Activated B cell treated with CpG ODN at 0.5 μM for 24 hours (primary cell): ENCODE measurements around the gene MISP. TPM values are rescaled to one million over a fixed set of nuclear protein-coding genes. Genes with fewer than 3 reads are reported as not detected.
"Not testable (repeated sequence)": the region's sequence is repeated elsewhere in the genome, so short reads cannot be mapped to it uniquely, and the experiment has no call there.

Source experiments
- ATAC-seq: fragments of 200-7000 bp; cut with Tn5 transposase; one replicate; pipeline ENCODE4 v1.10.0; 2021; ENCODE audit warnings: low read depth, mild to moderate bottlenecking, moderate library complexity
- CTCF ChIA-PET: fragments of 350-600 bp; sonication (Branson Sonifier 250); formaldehyde crosslinking; loops from one replicate; lab custom pipeline; 2021; ENCODE audit warnings: antibody characterized with exemption; lab: Charles Lee
- POLR2A ChIA-PET: fragments of 350-600 bp; sonication (Branson Sonifier 250); formaldehyde crosslinking; loops from one replicate; lab custom pipeline; 2021; ENCODE audit warnings: antibody characterized with exemption; lab: Charles Lee
- DNase-seq: peaks from one replicate; pipeline ENCODE4 v3.0.0; 2022
- H3K27ac Mint-ChIP-seq: one replicate; pipeline ENCODE4 v1.8.0; 2020; ENCODE audit warnings: mixed read lengths
- H3K27me3 Mint-ChIP-seq: one replicate; pipeline ENCODE4 v1.8.0; 2021; ENCODE audit warnings: mixed read lengths
- H3K36me3 Mint-ChIP-seq: one replicate; pipeline ENCODE4 v1.8.0; 2021; ENCODE audit warnings: low read depth, mixed read lengths
- H3K4me1 Mint-ChIP-seq: one replicate; pipeline ENCODE4 v1.8.0; 2021; ENCODE audit warnings: mixed read lengths
- H3K4me3 Mint-ChIP-seq: one replicate; pipeline ENCODE4 v1.8.0; 2020; ENCODE audit warnings: mild to moderate bottlenecking, mixed read lengths
- H3K9me3 Mint-ChIP-seq: one replicate; pipeline ENCODE4 v1.8.0; 2020; ENCODE audit warnings: mixed read lengths
- intact Hi-C: fragments of 100-400 bp; cut with micrococcal nuclease; formaldehyde crosslinking; loops from one replicate; pipeline ENCODE4 v1.15.1; 2024
- total RNA-seq: library from RNA; stranded (reverse); gene quantifications from 2 replicates; pipeline ENCODE4 v1.2.3, GENCODE V29; 2022
- TF ChIP-seq, protein P1 (sequence below): fragments of 200-600 bp; IDR thresholded peaks from one replicate; pipeline ENCODE4 v1.8.0; 2022; ENCODE audit warnings: antibody characterized with exemption, mild to moderate bottlenecking

Gene MISP, protein sequence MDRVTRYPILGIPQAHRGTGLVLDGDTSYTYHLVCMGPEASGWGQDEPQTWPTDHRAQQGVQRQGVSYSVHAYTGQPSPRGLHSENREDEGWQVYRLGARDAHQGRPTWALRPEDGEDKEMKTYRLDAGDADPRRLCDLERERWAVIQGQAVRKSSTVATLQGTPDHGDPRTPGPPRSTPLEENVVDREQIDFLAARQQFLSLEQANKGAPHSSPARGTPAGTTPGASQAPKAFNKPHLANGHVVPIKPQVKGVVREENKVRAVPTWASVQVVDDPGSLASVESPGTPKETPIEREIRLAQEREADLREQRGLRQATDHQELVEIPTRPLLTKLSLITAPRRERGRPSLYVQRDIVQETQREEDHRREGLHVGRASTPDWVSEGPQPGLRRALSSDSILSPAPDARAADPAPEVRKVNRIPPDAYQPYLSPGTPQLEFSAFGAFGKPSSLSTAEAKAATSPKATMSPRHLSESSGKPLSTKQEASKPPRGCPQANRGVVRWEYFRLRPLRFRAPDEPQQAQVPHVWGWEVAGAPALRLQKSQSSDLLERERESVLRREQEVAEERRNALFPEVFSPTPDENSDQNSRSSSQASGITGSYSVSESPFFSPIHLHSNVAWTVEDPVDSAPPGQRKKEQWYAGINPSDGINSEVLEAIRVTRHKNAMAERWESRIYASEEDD
- not detected in 2 replicates for total RNA-seq

DNA sequence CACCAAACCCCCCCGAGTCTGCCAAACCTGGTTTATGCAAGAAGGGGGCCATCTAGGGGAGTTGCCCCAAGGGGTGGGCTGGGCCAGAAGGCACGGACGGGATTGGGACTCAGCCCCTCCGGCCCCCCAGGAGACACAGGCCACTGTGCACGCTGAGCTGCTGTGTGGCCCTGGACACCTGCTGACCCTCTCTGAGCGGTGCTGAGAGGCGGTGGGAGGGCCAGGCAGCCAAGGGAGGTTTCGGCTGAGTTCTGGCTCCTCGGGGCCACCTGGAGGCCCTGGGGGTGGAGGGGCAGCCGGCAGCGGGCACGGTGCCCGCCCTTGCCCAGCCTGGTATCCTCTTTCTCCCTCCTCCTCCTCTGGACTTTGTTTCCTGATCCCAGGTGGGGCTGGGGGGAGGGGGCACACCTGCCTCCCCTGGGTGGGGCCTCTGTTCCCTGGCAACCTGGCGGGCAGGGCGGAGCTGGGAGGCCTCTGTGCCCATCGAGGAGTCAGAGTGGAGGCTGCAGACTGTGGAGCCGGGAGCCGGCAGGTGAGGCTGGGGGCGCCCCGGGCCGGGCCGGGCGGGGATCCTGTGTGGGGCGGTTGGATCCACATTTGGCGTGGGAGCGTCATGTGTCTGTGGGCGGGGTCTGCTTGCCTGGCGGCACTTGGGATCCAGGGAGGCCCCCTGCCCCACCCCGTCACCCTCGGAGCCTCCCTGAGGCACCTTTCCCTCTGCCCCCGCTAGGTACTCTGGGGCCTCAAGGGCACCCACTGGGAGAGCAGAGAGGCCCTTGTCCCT, at the start of gene MISP:
TSS of gene MISP (plus strand) at position 473 of the 784 bp plus-strand sequence. CDS start 5,835 bp downstream, outside the sequence.
- no peak for DNase-seq
- H3K4me3 Mint-ChIP-seq = no peak within 1 kb of the TSS
- ChIA-PET POLR2A (no interaction called here), CTCF (no interaction called here)
- no peak within 1 kb of the TSS for H3K27ac Mint-ChIP-seq
- H3K27me3 Mint-ChIP-seq = no peaks in the 10 kb centered on the region
- no peaks in the 10 kb centered on the region for H3K36me3 Mint-ChIP-seq
- no peaks in the 10 kb centered on the region for H3K9me3 Mint-ChIP-seq
- intact Hi-C loops = no loop called here
- no peaks in the 10 kb centered on the region for H3K4me1 Mint-ChIP-seq
- ATAC-seq = no peak
- TF ChIP-seq, protein P1, sequence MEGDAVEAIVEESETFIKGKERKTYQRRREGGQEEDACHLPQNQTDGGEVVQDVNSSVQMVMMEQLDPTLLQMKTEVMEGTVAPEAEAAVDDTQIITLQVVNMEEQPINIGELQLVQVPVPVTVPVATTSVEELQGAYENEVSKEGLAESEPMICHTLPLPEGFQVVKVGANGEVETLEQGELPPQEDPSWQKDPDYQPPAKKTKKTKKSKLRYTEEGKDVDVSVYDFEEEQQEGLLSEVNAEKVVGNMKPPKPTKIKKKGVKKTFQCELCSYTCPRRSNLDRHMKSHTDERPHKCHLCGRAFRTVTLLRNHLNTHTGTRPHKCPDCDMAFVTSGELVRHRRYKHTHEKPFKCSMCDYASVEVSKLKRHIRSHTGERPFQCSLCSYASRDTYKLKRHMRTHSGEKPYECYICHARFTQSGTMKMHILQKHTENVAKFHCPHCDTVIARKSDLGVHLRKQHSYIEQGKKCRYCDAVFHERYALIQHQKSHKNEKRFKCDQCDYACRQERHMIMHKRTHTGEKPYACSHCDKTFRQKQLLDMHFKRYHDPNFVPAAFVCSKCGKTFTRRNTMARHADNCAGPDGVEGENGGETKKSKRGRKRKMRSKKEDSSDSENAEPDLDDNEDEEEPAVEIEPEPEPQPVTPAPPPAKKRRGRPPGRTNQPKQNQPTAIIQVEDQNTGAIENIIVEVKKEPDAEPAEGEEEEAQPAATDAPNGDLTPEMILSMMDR = no peak

DNA sequence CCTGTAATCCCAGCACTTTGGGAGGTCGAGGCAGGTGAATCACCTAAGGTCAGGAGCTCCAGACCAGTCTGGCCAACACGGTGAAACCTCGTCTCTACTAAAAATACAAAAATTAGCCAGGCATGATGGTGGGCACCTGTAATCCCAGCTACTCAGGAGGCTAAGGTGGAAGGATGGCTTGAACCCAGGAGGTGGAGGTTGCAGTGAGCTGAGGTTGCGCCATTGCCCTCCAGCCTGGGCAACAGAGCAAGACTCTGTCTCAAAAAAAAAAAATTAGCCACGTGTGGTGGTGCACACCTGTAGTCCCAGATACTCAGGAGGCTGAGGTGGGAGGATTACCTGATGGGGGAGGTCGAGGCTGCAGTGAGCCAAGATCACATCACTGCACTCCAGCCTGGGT, 48.1 kb upstream of the MISP start:
- DNase-seq, H3K9me3 Mint-ChIP-seq, ATAC-seq, H3K36me3 Mint-ChIP-seq, H3K27ac Mint-ChIP-seq, CTCF ChIA-PET, intact Hi-C loops, H3K4me3 Mint-ChIP-seq, H3K4me1 Mint-ChIP-seq: not testable (repeated sequence)
- POLR2A ChIA-PET = interaction anchor here (0.7 kb wide), 1 partner anchor 317 kb away, joined by 4 read pairs; no protein-coding TSS in a partner anchor
- H3K27me3 Mint-ChIP-seq = peaks cover 37% of the 10 kb centered on the region

DNA sequence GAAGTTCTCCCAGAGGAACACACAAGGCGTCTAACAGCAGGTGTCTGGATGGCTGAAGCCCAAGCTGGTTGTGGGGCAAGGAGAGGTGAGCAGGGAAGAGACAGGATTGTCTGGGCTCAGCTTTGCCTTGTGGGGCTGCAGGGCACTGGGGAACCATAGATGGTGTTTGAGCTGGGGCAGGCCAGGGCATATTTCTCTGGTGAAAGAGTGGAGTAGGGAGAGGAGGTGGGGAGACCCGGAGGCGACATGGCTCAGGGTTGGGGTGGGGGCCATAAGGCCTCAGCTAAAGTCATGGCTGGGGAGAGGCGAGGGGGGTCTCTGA, 47.6 kb upstream of the MISP start:
- intact Hi-C loops = no loop called here
- ChIA-PET POLR2A (interaction anchor here (0.5 to 0.7 kb wide), 2 partner anchors 35 to 317 kb away, joined by 4 read pairs; no protein-coding TSS in a partner anchor), CTCF (no interaction called here)
- Mint-ChIP-seq H3K4me3 (no peak overlapping the region), H3K27me3 (peaks cover 38% of the 10 kb centered on the region), H3K27ac (no peak overlapping the region), H3K9me3 (peaks cover 7% of the 10 kb centered on the region), H3K36me3 (no peaks in the 10 kb centered on the region), H3K4me1 (peaks cover 9% of the 10 kb centered on the region)
- no peak for ATAC-seq
- DNase-seq = no peak
- TF ChIP-seq, protein P1 = no peak

DNA sequence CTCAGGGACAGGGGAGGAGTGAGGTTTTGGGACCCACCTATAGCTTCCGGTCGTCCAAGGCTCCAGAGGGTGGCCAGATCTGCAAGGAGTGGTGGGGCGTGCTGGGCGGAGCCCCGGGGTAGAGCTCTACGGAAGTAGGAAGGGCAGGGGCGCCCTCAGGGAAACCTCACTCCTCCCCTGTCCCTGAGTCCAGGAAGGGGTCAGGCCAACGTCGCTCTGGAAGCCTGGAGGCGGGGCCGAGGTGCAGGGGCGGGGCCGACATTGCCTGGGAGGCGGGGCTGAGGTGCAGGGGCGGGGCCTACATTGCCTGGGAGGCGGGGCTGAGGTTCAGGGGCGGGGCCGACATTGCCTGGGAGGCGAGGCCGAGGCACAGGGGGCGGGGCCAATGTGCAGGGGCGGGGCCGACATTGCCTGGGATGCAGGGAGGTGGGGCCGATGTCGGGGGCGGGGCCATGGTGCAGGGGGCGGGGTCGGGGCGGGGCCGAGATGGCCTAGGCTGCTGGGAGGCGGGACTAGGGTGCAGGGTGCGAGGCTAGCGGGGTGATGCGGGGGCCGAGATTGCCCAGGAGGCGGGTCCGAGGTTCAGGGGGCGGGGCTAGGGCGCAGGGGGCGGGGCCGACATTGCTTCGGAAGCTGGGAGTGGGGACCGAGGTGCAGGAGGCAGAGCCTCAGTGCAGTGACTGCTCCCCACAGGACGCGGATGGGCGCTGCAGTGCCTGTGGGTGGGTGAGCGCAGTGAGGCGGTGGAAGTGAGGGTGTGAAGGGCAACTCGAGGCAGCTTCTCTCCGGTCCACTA, 47.1 kb upstream of the MISP start:
- ATAC-seq (peak; percentile 72), DNase-seq (no peak)
- peaks cover 38% of the 10 kb centered on the region for H3K27me3 Mint-ChIP-seq
- no peak overlapping the region for H3K4me3 Mint-ChIP-seq
- TF ChIP-seq, protein P1 = no peak
- H3K27ac Mint-ChIP-seq = no peak overlapping the region
- CTCF ChIA-PET = no interaction called here
- POLR2A ChIA-PET = interaction anchor here (0.5 to 0.7 kb wide), 2 partner anchors 36 to 316 kb away, joined by 4 read pairs; no protein-coding TSS in a partner anchor
- no peaks in the 10 kb centered on the region for H3K36me3 Mint-ChIP-seq
- H3K4me1 Mint-ChIP-seq = peaks cover 9% of the 10 kb centered on the region
- peaks cover 7% of the 10 kb centered on the region for H3K9me3 Mint-ChIP-seq
- intact Hi-C loops = no loop called here

DNA sequence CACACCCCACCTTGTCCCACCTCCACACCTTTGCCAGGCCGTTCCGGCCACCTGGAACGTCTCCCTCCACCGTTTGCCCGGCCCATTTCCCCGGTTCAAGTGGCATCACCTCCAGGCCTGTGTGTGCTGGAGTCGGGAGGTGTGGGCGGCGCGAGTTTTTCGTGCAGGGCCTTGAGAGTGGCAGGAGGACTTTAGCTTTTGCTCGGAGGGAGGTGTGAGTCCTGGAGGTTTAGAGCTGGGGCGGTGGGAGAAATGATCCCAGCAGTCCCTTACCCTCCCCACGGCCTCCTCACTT, 46.5 kb upstream of the MISP start:
- no peaks in the 10 kb centered on the region for H3K36me3 Mint-ChIP-seq
- TF ChIP-seq, protein P1 = no peak
- H3K27ac Mint-ChIP-seq = no peak overlapping the region
- no peak overlapping the region for H3K4me3 Mint-ChIP-seq
- H3K9me3 Mint-ChIP-seq = peaks cover 7% of the 10 kb centered on the region
- ChIA-PET POLR2A (no interaction called here), CTCF (no interaction called here)
- peaks cover 9% of the 10 kb centered on the region for H3K4me1 Mint-ChIP-seq
- intact Hi-C loops = no loop called here
- no peak for ATAC-seq
- peaks cover 34% of the 10 kb centered on the region for H3K27me3 Mint-ChIP-seq
- DNase-seq = no peak
